DMS 273 (cell line): Measurements from ENCODE around the gene MARCHF6.
"Not testable (repeated sequence)": the region's sequence is repeated elsewhere in the genome, so short reads cannot be mapped to it uniquely, and the experiment has no call there.

Source experiments
- DNase-seq: peaks from one replicate; lab custom pipeline; 2025; ENCODE audit not compliant: unreplicated experiment; lab: John Stamatoyannopoulos, UW

Gene MARCHF6

DNA sequence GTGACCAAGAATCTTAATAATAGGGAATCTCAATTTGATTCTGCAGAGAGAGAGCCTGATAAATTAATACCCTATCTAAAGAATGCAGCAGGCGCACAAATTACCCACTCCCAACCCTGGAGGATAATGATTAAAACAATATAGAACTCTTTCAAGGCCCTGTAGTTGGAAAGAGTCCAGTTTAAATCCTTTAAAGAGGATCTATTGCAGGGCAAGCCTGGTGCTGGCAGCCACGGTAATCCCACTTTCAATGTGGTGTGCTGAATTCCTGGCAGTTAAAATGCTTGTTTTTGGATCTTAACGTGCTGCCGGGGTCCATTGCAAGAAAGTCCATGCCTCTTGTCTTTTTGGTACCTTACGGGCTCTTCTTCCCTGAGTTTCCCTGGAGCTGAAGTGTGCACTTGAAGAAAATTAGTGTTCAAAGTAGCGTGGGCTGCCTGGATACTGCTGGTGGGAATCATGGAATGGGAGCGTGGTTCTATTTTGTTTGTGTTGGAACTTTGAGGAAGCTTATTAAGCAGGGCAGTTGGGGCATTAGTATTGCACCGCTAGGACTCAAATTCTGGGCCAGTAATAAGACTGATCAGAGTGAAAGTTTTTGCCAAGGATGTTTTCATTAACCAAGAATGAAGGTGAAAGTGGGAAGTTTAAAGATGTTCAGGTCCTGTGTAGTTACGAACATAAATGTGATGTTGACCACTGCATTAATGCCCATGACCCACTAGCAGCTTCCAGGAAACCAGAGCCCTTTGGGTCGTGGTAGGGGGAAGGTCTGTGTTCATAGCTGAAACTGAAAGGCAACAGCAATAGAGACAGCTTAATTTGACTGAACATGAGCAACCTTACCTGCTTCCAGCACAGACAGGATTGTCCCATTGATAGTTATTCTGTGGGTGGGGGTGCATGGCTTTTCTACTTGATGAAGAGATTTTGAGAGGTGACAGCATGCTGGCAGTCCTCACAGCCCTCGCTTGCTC is 20.8 kb downstream of the MARCHF6 start:
- no peak for DNase-seq

DNA sequence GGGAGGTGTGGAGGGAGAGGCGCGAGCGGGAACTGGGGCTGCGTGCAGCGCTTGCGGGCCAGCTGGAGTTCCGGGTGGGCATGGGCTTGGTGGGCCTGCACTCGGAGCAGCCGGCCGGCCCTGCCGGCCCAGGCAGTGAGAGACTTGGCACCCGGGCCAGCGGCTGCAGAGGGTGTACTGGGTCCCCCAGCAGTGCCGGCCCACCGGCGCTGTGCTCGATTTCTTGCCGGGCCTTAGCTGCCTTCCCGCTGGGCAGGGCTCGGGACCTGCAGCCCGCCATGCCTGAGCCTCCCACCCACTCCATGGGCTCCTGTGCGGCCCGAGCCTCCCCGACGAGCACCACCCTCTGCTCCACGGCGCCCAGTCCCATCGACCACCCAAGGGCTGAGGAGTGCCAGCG is 21.7 kb downstream of the MARCHF6 start:
- DNase-seq: not testable (repeated sequence)

DNA sequence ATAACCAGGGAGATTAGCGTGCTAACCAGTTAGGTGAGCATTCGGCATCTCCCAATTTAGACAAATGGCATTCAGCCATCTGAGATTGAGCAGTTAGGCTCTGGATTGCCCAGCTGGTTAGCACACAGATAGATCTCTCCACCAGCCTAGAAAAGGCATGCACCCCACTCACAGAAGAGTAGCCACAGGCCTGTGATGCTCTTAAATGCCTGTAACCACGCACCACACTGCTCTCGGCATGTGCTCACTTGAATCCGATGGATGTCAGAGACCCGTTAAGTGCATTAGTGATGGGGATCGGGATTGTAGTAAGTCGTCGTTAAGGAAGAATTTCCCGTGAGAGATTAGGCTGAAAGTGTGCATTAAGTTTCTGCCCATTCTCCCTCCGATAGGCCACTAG is 23.0 kb downstream of the MARCHF6 start:
- DNase-seq: no peak

DNA sequence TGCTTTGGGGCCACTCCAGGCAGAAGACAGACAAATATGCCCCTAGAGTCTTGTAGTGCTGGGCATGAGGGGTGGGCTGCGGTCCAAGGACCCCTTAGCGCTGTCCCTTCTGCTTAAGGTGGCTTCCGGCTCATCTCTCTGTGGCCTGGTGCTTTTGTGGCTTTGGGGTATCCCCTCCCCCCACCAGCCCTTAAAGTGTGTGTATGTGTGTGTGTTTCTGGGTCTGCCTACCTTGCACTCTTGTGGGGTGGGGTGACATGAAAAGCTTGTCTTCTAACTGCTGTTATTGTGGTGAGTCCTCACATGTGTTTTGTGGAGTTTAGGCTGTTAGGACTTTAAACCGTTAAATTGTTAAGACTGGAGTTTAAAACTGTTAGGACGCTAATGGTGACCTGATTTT is 23.6 kb downstream of the MARCHF6 start:
- no peak for DNase-seq

DNA sequence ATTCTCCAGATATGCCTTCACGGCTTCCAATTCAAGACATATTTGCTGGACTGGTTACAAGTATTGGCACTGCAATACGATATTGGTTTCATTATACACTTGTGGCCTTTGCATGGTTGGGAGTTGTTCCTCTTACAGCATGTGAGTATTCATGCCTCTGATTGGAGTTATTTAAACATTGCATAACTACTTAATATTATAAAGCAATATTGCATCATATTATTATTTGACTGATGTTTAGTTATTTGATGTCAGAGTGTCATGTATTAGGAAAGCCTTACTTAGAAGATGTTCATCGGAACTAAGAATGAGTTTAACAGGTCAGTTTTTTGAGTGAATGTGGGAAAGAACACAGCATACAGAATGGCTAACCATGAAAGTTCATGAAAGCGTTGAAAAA is 28.3 kb downstream of the MARCHF6 start:
- no peak for DNase-seq

DNA sequence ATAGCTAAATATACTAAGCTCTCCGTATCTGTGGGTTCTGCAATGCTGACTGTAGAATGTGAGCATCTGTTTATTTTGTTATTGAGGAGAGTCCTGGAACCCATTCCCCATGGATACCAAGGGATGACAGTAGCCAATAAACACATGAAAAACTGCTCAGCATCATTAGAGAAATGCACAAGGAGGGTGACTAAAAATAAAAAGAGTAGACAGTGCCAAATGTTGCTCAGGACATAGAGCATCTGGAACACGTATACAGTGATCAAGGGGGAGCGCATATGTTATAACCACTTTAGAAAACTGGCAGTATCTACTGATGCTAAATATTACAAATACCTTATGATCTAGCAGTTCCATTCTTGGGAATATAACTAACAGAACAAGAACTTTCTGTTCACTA is 31.0 kb downstream of the MARCHF6 start:
- no peak for DNase-seq

DNA sequence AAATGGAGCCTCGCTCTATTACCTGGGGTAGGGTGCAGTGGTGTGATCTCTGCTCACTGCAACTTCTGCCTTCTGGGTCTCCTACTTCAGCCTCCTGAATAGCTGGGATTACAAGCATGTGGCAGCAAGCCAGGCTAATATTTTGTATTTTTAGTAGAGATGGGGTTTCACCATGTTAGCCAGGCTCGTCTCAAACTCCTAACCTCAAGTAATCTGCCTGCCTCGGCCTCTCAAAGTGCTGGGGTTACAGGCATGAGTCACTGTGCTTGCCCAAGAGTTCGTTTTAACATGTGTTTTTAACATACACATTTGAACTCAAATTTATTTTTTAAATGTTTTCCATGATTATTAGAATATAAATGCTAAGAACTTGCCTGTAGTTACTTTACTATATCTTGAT is 34.2 kb downstream of the MARCHF6 start:
- DNase-seq: no peak

DNA sequence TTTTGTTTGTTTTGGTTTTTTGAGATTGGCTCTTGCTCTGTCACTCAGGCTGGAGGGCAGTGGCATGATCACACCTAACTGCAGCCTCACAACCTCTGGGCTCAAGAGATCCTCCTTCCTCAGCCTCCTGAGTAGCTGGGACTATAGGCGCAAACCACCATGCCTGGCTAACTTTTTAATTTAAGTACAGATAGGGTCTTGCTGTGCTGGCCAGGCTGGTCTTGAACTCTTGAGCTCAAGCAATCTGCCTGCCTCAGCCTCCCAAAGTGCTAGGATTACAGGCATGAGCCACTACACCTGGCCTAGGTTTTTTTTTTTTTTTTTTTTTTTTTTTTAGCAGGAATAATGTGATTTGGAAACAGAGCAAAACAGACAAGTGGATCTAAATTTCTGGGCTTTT is 37.6 kb downstream of the MARCHF6 start:
- no peak for DNase-seq

DNA sequence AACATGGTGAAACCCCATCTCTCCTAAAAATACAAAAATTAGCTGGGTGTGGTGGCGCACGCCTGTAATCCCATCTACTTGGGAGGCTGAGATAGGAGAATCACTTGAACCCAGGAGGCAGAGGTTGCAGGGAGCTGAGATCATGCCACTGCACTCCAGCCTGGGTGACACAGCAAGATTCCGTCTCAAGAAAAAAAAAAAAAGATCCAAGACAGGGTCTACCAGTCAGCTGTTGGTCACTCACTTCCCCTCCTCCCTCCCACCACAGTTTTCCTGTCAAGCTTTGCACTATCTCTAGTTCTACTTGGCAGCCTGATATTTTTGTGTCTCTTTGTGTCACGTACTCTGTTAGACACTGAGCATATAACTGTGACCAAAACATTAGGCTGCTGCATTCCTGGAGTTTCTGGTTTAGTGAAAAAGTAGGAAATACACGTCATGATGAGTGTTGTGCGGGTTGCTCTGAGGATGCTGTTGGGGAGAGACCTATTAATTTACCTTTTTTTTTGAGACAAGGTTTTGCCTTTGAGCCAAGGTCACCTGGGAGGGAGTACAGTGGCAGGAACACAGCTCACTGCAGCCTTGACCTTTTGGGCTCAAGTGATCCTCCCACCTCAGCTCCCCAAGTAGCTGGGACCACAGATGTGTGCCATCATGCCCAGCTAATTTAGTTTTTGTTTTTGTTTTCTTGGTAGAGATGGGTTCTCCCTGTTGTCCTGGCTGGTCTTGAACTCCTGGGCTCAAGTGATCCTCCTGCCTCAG is 39.3 kb downstream of the MARCHF6 start:
- not testable (repeated sequence) for DNase-seq

DNA sequence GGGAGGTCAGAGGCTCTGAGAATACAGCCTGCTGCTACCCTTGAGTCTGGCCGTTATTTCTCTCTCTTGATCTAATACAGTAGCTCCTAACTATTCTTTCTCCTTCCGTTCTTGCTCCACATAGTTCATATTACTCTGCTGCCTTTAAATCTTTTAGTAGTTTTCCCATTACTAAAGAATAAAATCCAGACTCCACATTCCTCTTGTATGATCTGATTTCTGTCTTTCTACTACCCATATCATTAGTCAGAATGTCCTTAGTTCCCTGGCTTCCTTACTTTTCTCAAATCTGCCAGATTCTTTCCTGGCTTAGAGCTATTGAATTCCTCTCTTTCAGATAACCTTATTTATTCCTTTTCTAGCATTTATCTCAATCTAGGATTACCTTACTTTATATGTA is 40.0 kb downstream of the MARCHF6 start:
- DNase-seq: no peak

DNA sequence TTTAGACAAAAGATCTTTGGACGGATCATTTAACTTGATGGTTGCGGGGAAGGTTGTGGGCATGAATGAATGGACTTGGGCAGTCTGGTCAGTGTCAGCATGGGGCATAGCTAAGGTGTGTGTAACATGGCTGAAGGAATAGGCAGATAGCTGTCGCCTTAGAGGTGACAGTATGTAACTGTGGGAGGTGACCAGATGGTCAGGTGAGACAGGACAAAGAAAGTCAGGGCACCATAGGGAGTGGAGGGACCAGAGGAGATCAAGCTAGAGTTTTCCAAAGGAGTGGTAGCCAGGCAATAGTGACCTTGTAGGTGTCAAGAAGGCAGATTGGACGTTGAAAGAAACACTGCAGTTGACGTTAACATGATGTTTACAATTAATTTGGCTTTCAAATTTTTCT is 43.1 kb downstream of the MARCHF6 start:
- no peak for DNase-seq

DNA sequence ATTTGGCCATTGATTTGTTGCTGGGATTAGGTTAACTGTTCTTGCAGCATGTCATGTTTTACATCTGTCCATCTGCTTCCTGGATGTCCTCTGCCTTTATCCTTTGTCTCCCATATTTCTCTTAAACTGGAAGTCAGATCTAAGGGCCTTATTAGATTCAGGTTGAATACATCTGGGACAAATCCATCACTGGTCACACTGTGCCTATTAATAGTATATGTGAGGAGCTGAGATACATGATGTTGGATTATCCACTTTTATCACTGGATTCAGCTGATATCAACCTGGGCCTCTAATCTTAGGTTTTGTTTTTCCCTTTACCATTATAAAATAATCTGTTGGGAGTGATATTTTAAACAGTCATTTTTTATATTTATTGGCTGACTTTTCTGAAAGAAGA is 46.3 kb downstream of the MARCHF6 start:
- DNase-seq: no peak

DNA sequence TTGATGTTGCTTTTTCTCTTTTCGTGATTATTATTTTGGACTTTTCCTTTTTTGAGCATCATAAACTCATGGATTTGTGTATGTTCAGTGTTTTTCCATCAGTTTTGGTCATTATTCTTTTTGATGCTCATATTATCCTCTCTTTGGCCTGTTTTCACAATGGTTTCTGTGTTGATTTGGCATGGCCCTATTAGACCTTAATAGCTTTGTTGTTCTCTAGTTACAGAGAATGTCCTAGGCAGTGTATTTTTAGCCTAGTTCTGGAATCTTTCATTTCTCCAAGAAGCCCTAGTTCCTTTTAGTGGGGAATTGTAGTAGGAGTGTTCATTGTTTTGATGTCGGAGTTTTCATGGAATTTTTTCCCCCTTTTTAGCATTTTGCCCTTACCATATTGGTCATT is 46.9 kb downstream of the MARCHF6 start:
- no peak for DNase-seq

DNA sequence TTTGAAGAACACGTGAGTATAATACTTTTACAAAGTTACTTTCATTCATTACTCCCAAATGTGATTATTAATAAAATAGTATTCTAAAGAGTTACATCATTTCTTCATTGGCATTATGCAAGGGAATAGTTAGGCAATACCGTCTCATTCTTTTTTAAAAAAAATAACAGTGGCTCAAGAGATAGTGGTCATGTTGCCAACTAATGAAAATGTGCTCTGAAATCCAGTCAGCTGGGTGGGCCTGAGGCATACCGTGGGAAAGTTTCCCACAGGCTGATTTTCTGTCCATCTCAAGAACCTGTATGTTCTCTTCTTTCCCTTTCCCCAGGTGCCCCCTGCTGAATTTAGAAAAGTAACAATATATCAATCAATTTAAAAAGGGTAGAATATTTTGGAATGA is 47.3 kb downstream of the MARCHF6 start:
- no peak for DNase-seq

DNA sequence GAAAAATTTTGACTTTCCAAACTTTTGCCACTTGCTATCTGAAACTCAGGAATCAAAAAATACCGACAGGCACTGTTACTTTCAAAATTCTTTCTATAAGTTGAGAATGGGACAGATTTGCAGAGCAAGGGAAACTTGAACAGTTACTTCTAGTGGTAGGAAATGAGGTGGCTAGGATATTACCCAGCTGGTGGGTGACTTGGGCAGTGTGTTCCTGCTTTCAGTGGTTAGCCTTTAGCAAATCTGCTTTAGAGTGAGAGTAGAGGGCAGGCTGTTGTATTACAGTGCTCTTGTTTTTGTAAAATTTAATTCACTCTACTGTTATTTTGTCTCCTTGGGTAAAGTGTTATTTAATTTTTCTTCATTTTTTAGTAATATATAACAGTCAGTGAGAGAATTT is 48.0 kb downstream of the MARCHF6 start:
- no peak for DNase-seq
